RWPE2 (cell line): ENCODE data around the gene CACNB2.

ENCODE experiments used
- ATAC-seq: fragments of 200-7000 bp; cut with Tn5 transposase; 3 replicates; pipeline ENCODE4 v1.9.1; 2021; ENCODE audit warnings: low read depth
- DNase-seq: peaks from one replicate; pipeline ENCODE4 v3.0.0-alpha.2; 2020; ENCODE audit warnings: low spot score
- H3K27ac ChIP-seq: fragments of 450-650 bp; 2 replicates; pipeline ENCODE4 v1.5.1; 2017; ENCODE audit warnings: mild to moderate bottlenecking; ENCODE audit not compliant: poor library complexity, severe bottlenecking
- H3K27me3 ChIP-seq: fragments of 250-450 bp; sonication (Bioruptor Pico); 2 replicates; pipeline ENCODE4 v1.5.1; 2021; ENCODE audit warnings: mild to moderate bottlenecking, moderate library complexity; ENCODE audit not compliant: insufficient read depth, poor library complexity, severe bottlenecking
- H3K36me3 ChIP-seq: fragments of 250-450 bp; sonication (Bioruptor Pico); 2 replicates; pipeline ENCODE4 v1.5.1; 2020; ENCODE audit warnings: low read depth, mild to moderate bottlenecking, moderate library complexity
- H3K4me1 ChIP-seq: fragments of 250-450 bp; sonication (Bioruptor Pico); 2 replicates; pipeline ENCODE4 v1.5.1; 2021; ENCODE audit warnings: mild to moderate bottlenecking, moderate library complexity; ENCODE audit not compliant: insufficient read depth, poor library complexity, severe bottlenecking
- H3K4me3 ChIP-seq: fragments of 250-450 bp; sonication (Bioruptor Pico); 2 replicates; pipeline ENCODE4 v1.5.1; 2021; ENCODE audit warnings: mild to moderate bottlenecking, moderate library complexity; ENCODE audit not compliant: severe bottlenecking
- H3K9me3 ChIP-seq: fragments of 250-450 bp; sonication (Bioruptor Pico); 2 replicates; pipeline ENCODE4 v1.5.1; 2021; ENCODE audit warnings: mild to moderate bottlenecking, moderate library complexity; ENCODE audit not compliant: severe bottlenecking
- TF ChIP-seq, protein P1 (sequence below): fragments of 450-650 bp; IDR thresholded peaks from one replicate; pipeline ENCODE4 v1.5.1; 2017; ENCODE audit warnings: mild to moderate bottlenecking, moderate library complexity; ENCODE audit not compliant: poor library complexity, severe bottlenecking

The CACNB2 gene

DNA sequence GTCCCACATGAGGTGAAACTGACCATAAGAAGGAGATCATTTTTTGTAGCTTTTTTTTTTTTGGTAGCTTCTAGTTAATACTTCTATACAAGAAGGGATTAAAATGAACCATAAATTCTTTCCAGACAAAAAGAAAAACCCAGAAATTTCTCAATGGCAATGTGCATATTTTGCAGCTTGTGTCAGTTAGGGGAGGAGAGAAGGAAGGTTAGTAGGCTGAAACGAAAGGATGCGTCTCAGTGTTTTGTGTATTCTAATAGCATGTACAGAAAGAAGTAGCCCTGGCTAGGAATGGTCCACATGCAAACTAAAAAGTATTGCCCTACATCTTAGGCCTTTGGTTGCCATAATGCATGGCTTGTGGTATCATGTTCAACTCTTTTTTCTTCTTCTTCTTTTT lies 90.6 kb downstream of the CACNB2 start:
- no peak for DNase-seq
- H3K27ac ChIP-seq: no peak overlapping the region
- no peaks in the 10 kb centered on the region for H3K36me3 ChIP-seq
- H3K4me1 ChIP-seq: no peaks in the 10 kb centered on the region
- H3K27me3 ChIP-seq: no peaks in the 10 kb centered on the region
- TF ChIP-seq, protein P1, sequence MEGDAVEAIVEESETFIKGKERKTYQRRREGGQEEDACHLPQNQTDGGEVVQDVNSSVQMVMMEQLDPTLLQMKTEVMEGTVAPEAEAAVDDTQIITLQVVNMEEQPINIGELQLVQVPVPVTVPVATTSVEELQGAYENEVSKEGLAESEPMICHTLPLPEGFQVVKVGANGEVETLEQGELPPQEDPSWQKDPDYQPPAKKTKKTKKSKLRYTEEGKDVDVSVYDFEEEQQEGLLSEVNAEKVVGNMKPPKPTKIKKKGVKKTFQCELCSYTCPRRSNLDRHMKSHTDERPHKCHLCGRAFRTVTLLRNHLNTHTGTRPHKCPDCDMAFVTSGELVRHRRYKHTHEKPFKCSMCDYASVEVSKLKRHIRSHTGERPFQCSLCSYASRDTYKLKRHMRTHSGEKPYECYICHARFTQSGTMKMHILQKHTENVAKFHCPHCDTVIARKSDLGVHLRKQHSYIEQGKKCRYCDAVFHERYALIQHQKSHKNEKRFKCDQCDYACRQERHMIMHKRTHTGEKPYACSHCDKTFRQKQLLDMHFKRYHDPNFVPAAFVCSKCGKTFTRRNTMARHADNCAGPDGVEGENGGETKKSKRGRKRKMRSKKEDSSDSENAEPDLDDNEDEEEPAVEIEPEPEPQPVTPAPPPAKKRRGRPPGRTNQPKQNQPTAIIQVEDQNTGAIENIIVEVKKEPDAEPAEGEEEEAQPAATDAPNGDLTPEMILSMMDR: no peak
- H3K9me3 ChIP-seq: no peaks in the 10 kb centered on the region
- H3K4me3 ChIP-seq: no peak overlapping the region
- no peak for ATAC-seq

DNA sequence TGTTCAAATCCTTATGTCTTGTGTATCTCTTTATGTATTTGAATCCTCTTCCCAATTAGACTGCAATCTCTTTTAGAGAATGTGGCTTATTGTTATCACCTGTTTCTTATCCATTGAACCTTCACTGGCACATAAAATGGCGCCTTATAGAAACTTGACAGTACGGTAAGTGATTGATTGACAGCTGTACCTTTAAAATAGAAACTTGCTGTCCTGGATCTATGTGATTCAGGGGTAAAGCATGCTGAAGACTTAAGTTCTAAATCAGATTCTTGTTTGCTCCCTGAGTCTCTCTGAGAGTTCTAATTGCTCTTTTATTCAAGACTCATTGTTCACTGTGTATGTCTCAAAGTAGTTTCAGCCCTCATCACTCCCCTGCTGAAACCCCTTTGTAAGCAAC lies 91.3 kb downstream of the CACNB2 start:
- ATAC-seq (no peak), DNase-seq (no peak)
- H3K36me3 ChIP-seq: no peaks in the 10 kb centered on the region
- H3K4me3 ChIP-seq: no peak overlapping the region
- no peaks in the 10 kb centered on the region for H3K9me3 ChIP-seq
- no peaks in the 10 kb centered on the region for H3K27me3 ChIP-seq
- TF ChIP-seq, protein P1: no peak
- no peak overlapping the region for H3K27ac ChIP-seq
- no peaks in the 10 kb centered on the region for H3K4me1 ChIP-seq

DNA sequence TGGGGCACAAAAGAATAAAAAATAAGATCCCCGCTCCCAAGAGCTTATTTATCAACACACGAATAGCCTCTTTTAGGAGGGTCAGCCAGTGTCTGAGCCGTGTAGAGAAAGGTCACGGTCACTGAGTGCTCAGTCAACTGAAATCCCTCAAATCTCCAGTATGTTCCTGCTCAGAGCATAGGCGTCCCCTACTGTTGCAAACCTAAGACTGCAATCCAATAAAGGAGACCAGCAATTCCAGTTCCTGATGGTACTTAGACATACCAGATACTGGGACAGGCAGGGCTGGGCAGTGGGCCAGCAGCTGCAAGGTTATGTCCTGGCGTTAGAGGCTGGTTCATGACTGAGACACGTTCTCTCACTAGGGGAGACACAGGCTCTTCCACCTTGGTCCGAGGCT lies 93.6 kb downstream of the CACNB2 start:
- no peak for ATAC-seq
- TF ChIP-seq, protein P1: no peak
- Histone ChIP-seq H3K27me3 (no peaks in the 10 kb centered on the region), H3K27ac (no peak overlapping the region), H3K4me3 (no peak overlapping the region), H3K9me3 (no peaks in the 10 kb centered on the region), H3K36me3 (no peaks in the 10 kb centered on the region), H3K4me1 (no peaks in the 10 kb centered on the region)
- DNase-seq: no peak

DNA sequence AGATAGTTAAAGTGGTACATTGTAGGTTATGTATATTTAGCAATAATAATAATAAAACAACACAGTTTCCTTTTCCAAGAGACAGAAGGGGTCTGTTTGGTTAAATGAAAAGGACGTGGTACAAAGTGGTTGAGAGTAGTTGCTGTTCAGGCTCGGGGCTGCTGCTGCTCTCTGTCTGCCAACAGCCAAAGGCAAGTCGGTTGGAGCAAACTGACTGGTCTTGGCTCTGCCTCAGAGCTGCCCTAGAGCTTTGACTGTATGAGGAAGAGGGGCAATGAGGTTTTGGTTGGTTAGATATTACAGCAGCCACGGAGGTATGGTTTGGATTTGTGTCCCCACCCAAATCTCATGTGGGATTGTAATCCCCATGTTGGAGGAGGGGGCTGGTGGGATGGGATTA lies 95.3 kb downstream of the CACNB2 start:
- H3K9me3 ChIP-seq: no peaks in the 10 kb centered on the region
- no peaks in the 10 kb centered on the region for H3K27me3 ChIP-seq
- DNase-seq (no peak), ATAC-seq (no peak)
- H3K27ac ChIP-seq: no peak overlapping the region
- no peak overlapping the region for H3K4me3 ChIP-seq
- H3K4me1 ChIP-seq: no peaks in the 10 kb centered on the region
- H3K36me3 ChIP-seq: no peaks in the 10 kb centered on the region
- TF ChIP-seq, protein P1: no peak

DNA sequence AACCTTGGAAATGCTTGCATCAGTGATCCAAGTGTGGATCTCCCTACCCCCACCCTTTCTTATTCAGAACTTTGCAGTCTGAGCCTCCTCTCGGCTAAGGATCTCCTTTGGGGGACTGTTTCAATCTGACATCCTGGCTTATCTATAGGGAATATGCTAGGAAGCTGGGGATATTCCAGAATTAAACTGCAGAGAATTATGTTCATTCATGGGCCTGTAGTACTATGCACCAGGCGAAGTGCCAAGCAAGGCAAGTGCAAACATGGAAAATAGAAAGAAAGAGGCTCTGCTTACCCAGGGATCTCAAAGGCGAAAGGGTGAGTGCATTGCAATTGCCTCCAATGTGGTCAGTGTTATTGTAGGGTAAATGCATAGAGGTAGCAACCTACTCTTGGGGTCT lies 96.5 kb downstream of the CACNB2 start:
- Histone ChIP-seq H3K27me3 (no peaks in the 10 kb centered on the region), H3K9me3 (no peaks in the 10 kb centered on the region), H3K36me3 (no peaks in the 10 kb centered on the region), H3K4me3 (no peak overlapping the region), H3K27ac (no peak overlapping the region), H3K4me1 (no peaks in the 10 kb centered on the region)
- TF ChIP-seq, protein P1: no peak
- ATAC-seq: no peak
- no peak for DNase-seq
